HL-60/S4 treated with phorbol 12-myristate 13-acetate at 8.2 ng/mL for 4 days and 3 days (cell line): ENCODE results near the gene MOB1A.

Experiments used
- in situ Hi-C: fragments of 300-500 bp; cut with MboI; formaldehyde crosslinking; loops from 2 replicates; pipeline ENCODE4 v1.15.0; 2022; ENCODE audit warnings: low sequenced_read_pairs

The MOB1A gene

DNA sequence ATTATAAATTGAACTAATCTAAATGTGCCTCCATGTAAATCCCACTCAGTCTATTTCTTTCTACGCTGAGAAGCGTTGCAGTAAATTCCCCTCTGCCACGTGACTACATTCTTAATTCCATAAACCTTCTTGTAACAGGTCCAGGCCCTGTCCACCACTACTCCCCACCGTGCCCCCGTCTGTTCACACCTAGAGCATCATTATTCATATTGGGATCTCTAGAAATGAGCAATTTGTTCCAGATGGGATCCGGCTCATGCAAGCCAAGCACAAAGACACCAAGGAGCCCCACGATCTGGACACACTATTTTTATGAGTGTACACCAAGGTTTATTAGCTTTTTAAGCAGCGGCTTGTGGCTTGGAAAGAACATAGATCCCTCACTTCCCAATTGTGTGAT is 69.1 kb downstream of the MOB1A start:
- in situ Hi-C loops, result no loop called here

DNA sequence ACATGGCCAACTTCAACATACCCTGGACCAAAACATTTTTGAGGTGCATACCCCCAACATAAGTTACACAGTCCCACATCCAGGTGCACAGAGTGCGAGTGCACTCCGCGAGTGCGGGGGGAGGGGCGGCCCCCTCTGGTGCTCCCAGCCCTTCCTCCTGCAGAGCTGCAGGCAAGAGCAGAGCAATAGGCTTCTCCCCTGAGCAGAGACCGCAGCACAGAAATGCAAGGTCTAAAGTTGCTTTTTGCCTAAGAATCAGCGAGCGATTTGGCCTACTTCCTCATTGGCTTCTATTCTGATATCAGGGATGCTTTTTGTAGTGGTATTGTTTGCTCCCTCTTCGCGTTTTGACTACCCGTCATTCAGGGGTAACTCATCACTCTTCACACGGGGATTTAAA is 71.6 kb downstream of the MOB1A start:
- in situ Hi-C loops, result no loop called here

- in situ Hi-C loops, result no loop called here
Measured at GRCh38 chr2:74105413-74105812, 73.3 kb downstream of the MOB1A start.

DNA sequence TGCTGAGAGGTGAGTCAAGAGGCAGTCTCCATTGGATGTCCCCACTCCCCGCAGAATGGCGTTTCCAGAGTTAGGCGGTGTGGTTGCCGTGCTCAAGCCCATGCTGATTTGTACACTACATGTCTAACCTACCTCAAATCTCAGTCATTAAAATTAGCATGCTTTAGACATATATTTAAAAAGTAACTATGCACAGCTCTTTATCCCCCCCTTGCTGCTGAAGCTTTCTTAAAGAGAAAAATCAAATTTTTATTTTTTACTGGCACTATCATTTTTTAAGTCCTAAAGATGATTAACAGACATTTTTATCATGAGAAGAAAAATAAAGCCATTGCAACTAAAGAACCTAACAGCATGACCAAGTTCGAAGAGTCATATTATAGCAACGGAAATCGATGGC is 73.8 kb downstream of the MOB1A start:
- in situ Hi-C loops, result no loop called here

DNA sequence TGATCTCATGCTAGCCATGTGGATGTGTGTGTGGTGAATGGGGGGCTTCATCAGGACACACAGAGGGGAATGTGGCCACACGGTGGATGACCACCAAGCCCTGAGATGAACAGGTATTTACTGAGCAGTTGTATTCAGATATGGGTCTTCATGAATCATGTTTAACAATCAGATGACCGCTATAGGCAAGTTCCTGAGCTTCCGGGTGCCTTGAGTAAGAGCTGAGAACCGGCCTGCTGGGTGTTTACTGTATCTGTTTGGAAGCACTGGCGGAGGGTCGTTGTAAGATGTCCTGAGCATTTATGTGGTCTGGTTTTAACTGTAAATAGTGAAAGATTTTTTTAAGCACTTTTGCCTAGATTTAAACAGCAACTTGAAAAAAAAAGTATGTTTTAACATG is 74.9 kb downstream of the MOB1A start:
- in situ Hi-C loops, result no loop called here
